ENCODE measurements around the gene GLDN. TPM values are rescaled to one million over a fixed set of nuclear protein-coding genes. Genes with fewer than 3 reads are reported as not detected.

GLDN gene
- 3.0 TPM for total RNA-seq

GRCh38 chr15:51341366-51342226 lies at the start of gene GLDN:
TSS of gene GLDN (plus strand) at chr15:51341655. CDS start at chr15:51341685, 30 bp downstream.
- DNase-seq, result peak; percentile 20

GRCh38 chr15:51298620-51299019 lies 42.8 kb upstream of the GLDN start:
- DNase-seq, result no peak

- peak; percentile 48 for DNase-seq
These were observed 42.1 kb upstream of the GLDN start for GRCh38 chr15:51299187-51300015.

- no peak for DNase-seq
These were observed 39.0 kb upstream of the GLDN start for GRCh38 chr15:51302480-51302879.

GRCh38 chr15:51303462-51303980 lies 37.9 kb upstream of the GLDN start:
- DNase-seq, result no peak

GRCh38 chr15:51307325-51307724 lies 34.1 kb upstream of the GLDN start:
- DNase-seq, result no peak

- DNase-seq, result no peak
These were observed 33.6 kb upstream of the GLDN start for GRCh38 chr15:51307811-51308210.

- DNase-seq, result no peak
These were observed 31.4 kb upstream of the GLDN start for GRCh38 chr15:51310064-51310463.

- DNase-seq, result no peak
These were observed 29.9 kb upstream of the GLDN start for GRCh38 chr15:51311510-51311909.

GRCh38 chr15:51312166-51313073 lies 29.0 kb upstream of the GLDN start:
- DNase-seq, result peak; percentile 76

- no peak for DNase-seq
These were observed 28.4 kb upstream of the GLDN start for GRCh38 chr15:51313074-51313393.

- DNase-seq, result no peak
These were observed 27.7 kb upstream of the GLDN start for GRCh38 chr15:51313644-51314280.

GRCh38 chr15:51314391-51315337 lies 26.8 kb upstream of the GLDN start:
- no peak for DNase-seq

- DNase-seq, result no peak
These were observed 25.7 kb upstream of the GLDN start for GRCh38 chr15:51315726-51316125.

- DNase-seq, result no peak
These were observed 24.8 kb upstream of the GLDN start for GRCh38 chr15:51316636-51317035.

GRCh38 chr15:51318382-51319150 lies 22.9 kb upstream of the GLDN start:
- no peak for DNase-seq

GRCh38 chr15:51319539-51319938 lies 21.9 kb upstream of the GLDN start:
- DNase-seq, result no peak

- no peak for DNase-seq
These were observed 20.6 kb upstream of the GLDN start for GRCh38 chr15:51320843-51321242.

- DNase-seq, result no peak
These were observed 20.1 kb upstream of the GLDN start for GRCh38 chr15:51321316-51321715.

All from tongue (tissue), 2 donors.